GM12878 (cell line): ENCODE results near the gene FERMT1. TPM values are rescaled to one million over a fixed set of nuclear protein-coding genes. Genes with fewer than 3 reads are reported as not detected.
"Not testable (repeated sequence)": the region's sequence is repeated elsewhere in the genome, so short reads cannot be mapped to it uniquely, and the experiment has no call there.

Source experiments
- ATAC-seq: fragments of 200-7000 bp; cut with Tn5 transposase; 3 replicates; pipeline ENCODE4 v1.9.1; 2020; ENCODE audit warnings: mild to moderate bottlenecking, moderate library complexity
- BruUV-seq: library from RNA; stranded (reverse); fragments of 400-500 nt; replicated peaks from 2 replicates; lab custom pipeline; 2021; lab: Mats Ljungman, UMichigan
- CTCF ChIA-PET: fragments of 300-600 bp; sonication (Branson Sonifier 250); formaldehyde crosslinking; extraction: SDS; loops from one replicate; lab custom pipeline; 2021; ENCODE audit warnings: inconsistent platforms; lab: Yijun Ruan, JAX
- POLR2A ChIA-PET: fragments of 350-600 bp; formaldehyde crosslinking; extraction: SDS; loops from one replicate; lab custom pipeline; 2021; ENCODE audit warnings: inconsistent platforms; lab: Charles Lee
- RAD21 ChIA-PET: fragments of 300-600 bp; sonication (Branson Sonifier 250); formaldehyde crosslinking; loops from one replicate; lab custom pipeline; 2023; ENCODE audit warnings: antibody characterized with exemption; ENCODE audit not compliant: unreplicated experiment; lab: Charles Lee
- SMC1A ChIA-PET: fragments of 300-600 bp; sonication (Branson Sonifier 250); formaldehyde crosslinking; loops from one replicate; lab custom pipeline; 2023; ENCODE audit not compliant: unreplicated experiment, uncharacterized antibody; lab: Charles Lee
- DNase-seq: peaks from one replicate; pipeline ENCODE4 v3.0.0-alpha.2; 2011; ENCODE audit warnings: low read depth, low spot score
- FAIRE-seq: peaks from 3 replicates; lab custom pipeline; 2011; peaks lifted over from hg19 to GRCh38; lab: Jason Lieb, UNC
- H2AFZ ChIP-seq: 2 replicates; pipeline ENCODE4 v1.6.0; 2011; ENCODE audit warnings: low read depth, low read length, control low read depth; ENCODE audit not compliant: control insufficient read depth
- H3K27ac ChIP-seq: 2 replicates; pipeline ENCODE4 v1.5.1; 2011; ENCODE audit warnings: control low read depth; ENCODE audit not compliant: control insufficient read depth, insufficient read depth
- H3K27me3 ChIP-seq, 2 experiments: replicated peaks in 1 of 2; 2 replicates each; pipeline versions ENCODE4 v1.6.0 to v1.6.1; 2011; ENCODE audit warnings: low read length in 1 of 2; ENCODE audit not compliant: control insufficient read depth in 2 of 2, insufficient read depth in 2 of 2
- H3K36me3 ChIP-seq, 2 experiments: 2 replicates each; pipeline ENCODE4 v1.5.1; 2011; ENCODE audit warnings: low read length in 1 of 2; ENCODE audit not compliant: control insufficient read depth in 2 of 2, insufficient read depth in 2 of 2
- H3K4me1 ChIP-seq: 2 replicates; pipeline ENCODE4 v1.6.1; 2011; ENCODE audit warnings: mild to moderate bottlenecking, low read length, moderate library complexity, mixed read lengths; ENCODE audit not compliant: control insufficient read depth, insufficient read depth
- H3K4me2 ChIP-seq: 2 replicates; pipeline ENCODE4 v1.6.0; 2011; ENCODE audit warnings: control low read depth; ENCODE audit not compliant: control insufficient read depth, insufficient read depth
- H3K4me3 ChIP-seq: fragments of 200-600 bp; sonication (generic); 2 replicates; pipeline ENCODE4 v1.5.1; 2016
- H3K79me2 ChIP-seq: 2 replicates; pipeline ENCODE4 v1.6.0; 2011; ENCODE audit warnings: low read length; ENCODE audit not compliant: control insufficient read depth, insufficient read depth
- H3K9ac ChIP-seq: 2 replicates; pipeline ENCODE4 v1.8.0; 2011; ENCODE audit warnings: low read length, control low read depth, mixed read lengths; ENCODE audit not compliant: control insufficient read depth, insufficient read depth
- H3K9me3 ChIP-seq: replicated peaks from 3 replicates; pipeline ENCODE4 v1.5.1; 2011; ENCODE audit warnings: mild to moderate bottlenecking, low read length; ENCODE audit not compliant: control insufficient read depth, insufficient read depth
- H4K20me1 ChIP-seq: 2 replicates; pipeline ENCODE4 v1.6.0; 2011; ENCODE audit not compliant: control insufficient read depth, insufficient read depth
- BACH1 ChIP-seq: fragments of 450-650 bp; IDR thresholded peaks from 2 replicates; pipeline ENCODE4 v1.6.1; 2017; ENCODE audit warnings: mild to moderate bottlenecking, borderline replicate concordance
- EED ChIP-seq: sonication (generic); IDR thresholded peaks from 2 replicates; pipeline ENCODE4 v1.6.1; 2016; ENCODE audit warnings: antibody characterized with exemption, low read depth
- HDGF ChIP-seq: fragments of 450-650 bp; IDR thresholded peaks from 2 replicates; pipeline ENCODE4 v1.6.1; 2016; ENCODE audit warnings: antibody characterized with exemption
- LARP7 ChIP-seq: fragments of 450-650 bp; IDR thresholded peaks from 2 replicates; pipeline ENCODE4 v1.6.1; 2017; ENCODE audit warnings: mild to moderate bottlenecking
- NR2C2 ChIP-seq: IDR thresholded peaks from 2 replicates; pipeline ENCODE4 v1.6.1; 2011; ENCODE audit warnings: borderline replicate concordance, low read depth; ENCODE audit not compliant: control insufficient read depth, insufficient read length
- PAX8 ChIP-seq: fragments of 450-650 bp; IDR thresholded peaks from 2 replicates; pipeline ENCODE4 v1.6.1; 2017; ENCODE audit warnings: mild to moderate bottlenecking, moderate library complexity
- RELA ChIP-seq: fragments of 450-650 bp; IDR thresholded peaks from 2 replicates; pipeline ENCODE4 v1.8.0; 2014; ENCODE audit warnings: borderline replicate concordance; ENCODE audit not compliant: partially characterized antibody
- SMARCA5 ChIP-seq: fragments of 450-650 bp; IDR thresholded peaks from 2 replicates; pipeline ENCODE4 v1.6.1; 2017; ENCODE audit warnings: mild to moderate bottlenecking
- ZBTB11 ChIP-seq: fragments of 450-650 bp; formaldehyde crosslinking; IDR thresholded peaks from 2 replicates; pipeline ENCODE4 v1.5.0; 2022; ENCODE audit warnings: mild to moderate bottlenecking, missing genetic modification characterization
- ZNF207 ChIP-seq: fragments of 450-650 bp; IDR thresholded peaks from 2 replicates; pipeline ENCODE4 v1.6.1; 2014; ENCODE audit warnings: antibody characterized with exemption, mild to moderate bottlenecking, borderline replicate concordance
- ZNF217 ChIP-seq: fragments of 450-650 bp; IDR thresholded peaks from 2 replicates; pipeline ENCODE4 v1.6.1; 2017; ENCODE audit warnings: antibody characterized with exemption, mild to moderate bottlenecking
- ZNF274 ChIP-seq: IDR thresholded peaks from one replicate; pipeline ENCODE4 v1.8.0; 2011; ENCODE audit not compliant: insufficient read length, insufficient read depth
- WGBS: methylation state at CpG from one replicate; pipeline ENCODE4 v1.1.6; 2016; ENCODE audit warnings: low lambda C conversion rate; ENCODE audit not compliant: insufficient replicate concordance, insufficient coverage; ENCODE audit errors: missing lambda C conversion rate; 5-methylcytosine and 5-hydroxymethylcytosine counted together
- in situ Hi-C: fragments of 300-500 bp; cut with MboI; formaldehyde crosslinking; loops from 9 replicates; pipeline ENCODE4 v1.14.3; 2018; ENCODE audit warnings: mixed read lengths
- intact Hi-C: fragments of 100-400 bp; cut with micrococcal nuclease; formaldehyde crosslinking; loops from one replicate; pipeline ENCODE4 v1.14.2; 2022; ENCODE audit not compliant: unreplicated experiment
- polyA plus RNA-seq, 11 experiments: library from polyadenylated mRNA; depleted of rRNA in 4 of 11; unstranded in 6 of 11; stranded (reverse) in 5 of 11; fragments of >200 nt; fragmentation: Nextera tagmentation in 4 of 11; fragmentation: Illumina TruSeq in 1 of 11; extraction: Ambion mirVana in 4 of 11; extraction: Trizol in 1 of 11; gene quantifications; 1 replicate in 1 of 11; 2 replicates in 10 of 11; pipeline versions ENCODE4 v1.2.1 to v1.2.3, GENCODE V29; 2011 to 2016; ENCODE audit warnings: inconsistent platforms in 2 of 11, missing spikeins in 2 of 11, low read depth in 1 of 11
- total RNA-seq, 4 experiments: library from RNA; depleted of rRNA in 3 of 4; stranded (reverse); fragments of >200 nt in 3 of 4; fragmentation: Illumina TruSeq in 1 of 4; extraction: Trizol in 1 of 4; gene quantifications; 2 replicates each; pipeline versions ENCODE4 v1.2.1 to v1.2.3, GENCODE V29; 2013 to 2021

FERMT1 gene
- total and polyA plus RNA-seq, 10 of the 15 experiments (the other 5 are each of a cell fraction or from before 2014, with no cell fraction given): 0.04 to 3.1 (median 0.45) TPM

- ChIA-PET CTCF (no interaction called here), SMC1A (no interaction called here)
- Histone ChIP-seq H3K9ac (no peak overlapping the region), H4K20me1 (no peaks in the 10 kb centered on the region), H3K79me2 (no peaks in the 10 kb centered on the region), H3K27ac (no peak overlapping the region), H3K27me3 (no peaks in the 10 kb centered on the region), H3K9me3 (no peaks in the 10 kb centered on the region; the same call in 2 of the 3 replicates)
- TF ChIP-seq ZNF274 (no peak), PAX8 (no peak), BACH1 (no peak), HDGF (no peak), NR2C2 (no peak), ZNF217 (no peak), RELA (no peak), ZNF207 (no peak), EED (no peak), SMARCA5 (no peak), ZBTB11 (CRISPR knock-in tag) (no peak), LARP7 (no peak)
- TF ChIP-seq, all 136 proteins: peak for 0
- no peak for FAIRE-seq
- no TSS peak for BruUV-seq
- in situ Hi-C loops: no loop called here
- no peak for DNase-seq
- RAD21 ChIA-PET: no interaction called here
- intact Hi-C loops: no loop called here
- Histone ChIP-seq H3K36me3 (no peaks in the 10 kb centered on the region), H3K4me3 (no peak overlapping the region), H2AFZ (no peak overlapping the region), H3K4me1 (no peaks in the 10 kb centered on the region), H3K4me2 (no peak overlapping the region)
- ATAC-seq: no peak
- POLR2A ChIA-PET: no interaction called here
- WGBS: 0% methylated on average over 3 of the region's 3 CpGs
Measured at GRCh38 chr20:6113951-6114350, 8.9 kb downstream of the FERMT1 start.

DNA sequence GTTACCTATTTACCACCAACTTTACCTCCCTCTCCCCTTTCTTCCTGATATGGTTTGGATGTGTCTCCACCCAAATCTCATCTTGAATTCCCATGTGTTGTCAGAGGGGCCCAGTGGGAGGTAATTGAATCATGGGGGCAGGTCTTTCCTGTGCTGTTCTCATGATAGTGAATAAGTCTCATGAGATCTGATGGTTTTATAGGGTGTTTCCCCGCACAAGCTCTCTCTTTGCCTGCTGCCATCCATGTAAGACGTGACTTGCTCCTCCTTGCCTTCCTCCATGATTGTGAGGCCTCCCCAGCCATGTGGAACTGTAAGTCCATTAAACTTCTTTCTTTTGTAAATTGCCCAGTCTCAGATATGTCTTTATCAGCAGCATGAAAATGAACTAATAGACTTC is 9.9 kb downstream of the FERMT1 start:
- H3K27ac ChIP-seq, H2AFZ ChIP-seq, in situ Hi-C loops, H3K9me3 ChIP-seq, intact Hi-C loops, H4K20me1 ChIP-seq, H3K4me2 ChIP-seq, H3K9ac ChIP-seq, H3K4me1 ChIP-seq, RAD21 ChIA-PET, H3K27me3 ChIP-seq, H3K79me2 ChIP-seq, ATAC-seq, CTCF ChIA-PET, H3K36me3 ChIP-seq, FAIRE-seq, H3K4me3 ChIP-seq, BruUV-seq, DNase-seq: not testable (repeated sequence)
- ChIA-PET POLR2A (interaction anchor here (1.6 kb wide), 1 partner anchor 10 kb away, joined by 3 read pairs; no protein-coding TSS in a partner anchor), SMC1A (interaction anchor here (0.5 kb wide), 1 partner anchor 10 kb away, joined by 3 read pairs; no protein-coding TSS in a partner anchor)
- WGBS: 18% methylated on average over 2 of the region's 2 CpGs
